HG03457 (cell line): ENCODE measurements around the gene FBXO2.

ENCODE experiments used
- ATAC-seq: cut with Tn5 transposase; IDR thresholded peaks from one replicate; pipeline ENCODE4 v1.9.1; 2021; ENCODE audit warnings: moderate number of reproducible peaks; ENCODE audit not compliant: unreplicated experiment

Gene FBXO2, protein sequence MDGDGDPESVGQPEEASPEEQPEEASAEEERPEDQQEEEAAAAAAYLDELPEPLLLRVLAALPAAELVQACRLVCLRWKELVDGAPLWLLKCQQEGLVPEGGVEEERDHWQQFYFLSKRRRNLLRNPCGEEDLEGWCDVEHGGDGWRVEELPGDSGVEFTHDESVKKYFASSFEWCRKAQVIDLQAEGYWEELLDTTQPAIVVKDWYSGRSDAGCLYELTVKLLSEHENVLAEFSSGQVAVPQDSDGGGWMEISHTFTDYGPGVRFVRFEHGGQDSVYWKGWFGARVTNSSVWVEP

DNA sequence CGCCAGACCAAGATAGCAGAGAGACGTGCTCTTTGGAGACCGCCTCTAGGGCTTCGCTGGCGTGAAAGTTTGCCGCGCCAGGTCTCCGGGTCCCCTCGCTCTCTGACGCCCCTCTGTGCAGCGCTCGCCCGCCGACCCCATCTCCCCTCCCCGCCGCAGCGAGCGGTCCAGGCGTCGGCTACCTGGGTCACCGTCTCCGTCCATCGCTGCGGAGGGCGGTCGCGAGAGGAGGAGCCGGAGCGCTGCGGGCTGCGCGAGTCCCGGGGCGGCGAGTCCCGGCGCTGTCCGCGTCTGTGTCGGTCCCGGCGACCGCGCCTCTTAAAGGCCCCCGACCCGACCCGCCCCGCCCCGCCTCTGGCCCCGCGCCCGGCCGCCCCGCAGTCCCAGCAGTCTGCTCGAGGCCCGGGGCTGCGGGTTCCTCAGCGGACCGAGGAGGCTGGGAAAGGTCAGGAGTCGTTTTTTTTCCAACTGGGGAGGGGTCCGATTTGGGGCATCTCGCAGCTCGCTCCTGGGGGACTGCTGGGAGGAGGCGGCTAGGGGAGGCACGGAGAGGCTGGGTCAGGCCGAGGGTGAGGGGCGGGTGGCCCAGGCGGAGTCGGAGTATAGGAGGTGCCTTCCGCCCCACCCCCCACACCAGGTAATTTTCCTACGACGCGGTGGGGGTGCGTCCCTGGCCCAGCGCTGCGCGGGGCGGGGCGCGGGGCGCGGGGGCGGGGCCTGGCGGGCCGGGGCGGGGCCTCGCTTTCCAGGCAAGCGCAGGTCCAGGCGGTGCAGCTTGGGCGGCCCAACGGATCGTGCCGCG lies at the start of gene FBXO2, which contains the start of gene FBXO44:
Gene FBXO2, minus strand, starts transcription at position 293 of the 802 bp plus-strand sequence. Its CDS starts 89 bp downstream, at position 204.
Gene FBXO44, plus strand, starts transcription at position 741 of the 802 bp plus-strand sequence. CDS start 959 bp downstream, outside the sequence.
- ATAC-seq, result no peak

DNA sequence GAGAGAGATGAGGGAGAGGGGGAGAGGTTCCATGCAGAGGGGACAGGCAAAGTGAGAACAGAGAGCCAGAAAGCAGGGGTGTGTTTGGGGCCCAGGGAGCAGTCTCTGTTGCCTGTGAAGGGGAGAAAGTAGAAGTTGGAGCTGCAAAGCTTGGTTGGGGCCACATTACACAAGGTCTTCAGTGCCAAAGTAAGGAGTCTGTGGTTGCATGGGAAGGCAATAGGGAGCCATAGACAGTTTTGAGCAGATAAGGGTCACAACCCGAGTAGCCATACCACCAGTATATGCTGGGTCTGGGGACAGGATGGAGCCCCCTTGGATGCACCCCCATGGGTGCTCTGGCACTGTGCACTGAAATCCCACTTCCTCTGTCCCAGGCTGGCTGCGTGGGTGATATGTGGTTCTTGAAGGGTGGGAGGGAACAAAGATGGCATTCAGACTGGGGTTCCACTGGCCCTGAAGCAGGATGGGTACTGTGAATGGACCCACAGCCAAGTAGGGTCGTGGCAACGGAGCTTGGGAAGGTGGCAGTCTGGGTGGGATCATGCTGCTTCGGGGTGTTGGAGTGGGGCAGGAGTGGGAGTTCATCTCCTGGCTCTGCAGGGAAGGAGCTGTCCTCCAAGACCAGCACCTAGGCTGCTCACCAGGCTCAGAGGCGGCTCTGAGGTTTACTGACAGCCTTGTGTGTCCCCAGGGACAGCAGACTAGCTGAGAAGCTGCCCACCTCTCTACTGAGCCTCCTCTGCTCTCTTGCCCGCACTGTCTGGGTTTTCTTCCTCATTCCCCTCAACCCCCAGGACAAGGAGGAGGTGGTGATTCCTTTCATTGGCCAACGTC lies 49.3 kb upstream of the FBXO2 start:
- no peak for ATAC-seq

DNA sequence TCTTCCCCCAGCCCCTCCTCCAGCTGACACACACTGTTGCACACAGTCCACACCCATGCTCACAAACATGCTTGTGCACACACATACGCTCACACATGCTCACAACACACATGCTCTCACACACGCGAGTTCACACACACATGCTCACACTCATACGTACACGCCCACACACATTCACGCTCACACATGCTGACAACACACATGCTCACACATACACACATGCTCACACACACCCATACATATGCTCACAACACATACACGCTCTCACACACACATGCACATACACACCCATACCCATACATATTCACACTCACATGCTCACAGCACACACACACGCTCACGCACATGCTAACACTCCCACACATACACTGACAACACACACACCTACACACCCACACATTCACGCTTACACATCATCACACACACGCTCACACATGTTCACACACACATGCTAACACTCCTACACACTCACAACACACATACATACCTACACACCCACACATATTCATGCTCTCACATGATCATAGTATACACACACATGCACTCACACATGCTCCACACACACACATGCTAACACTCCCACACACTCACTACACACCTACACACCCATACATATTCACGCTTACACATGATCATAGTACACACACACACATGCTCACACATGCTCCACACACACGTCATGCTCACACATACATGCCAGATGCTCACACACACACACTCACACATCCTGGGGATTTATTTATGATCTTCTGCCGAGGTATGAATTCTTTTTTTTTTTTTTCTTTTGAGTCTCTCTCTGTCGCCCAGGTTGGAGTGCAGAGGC lies 48.0 kb upstream of the FBXO2 start:
- no peak for ATAC-seq

DNA sequence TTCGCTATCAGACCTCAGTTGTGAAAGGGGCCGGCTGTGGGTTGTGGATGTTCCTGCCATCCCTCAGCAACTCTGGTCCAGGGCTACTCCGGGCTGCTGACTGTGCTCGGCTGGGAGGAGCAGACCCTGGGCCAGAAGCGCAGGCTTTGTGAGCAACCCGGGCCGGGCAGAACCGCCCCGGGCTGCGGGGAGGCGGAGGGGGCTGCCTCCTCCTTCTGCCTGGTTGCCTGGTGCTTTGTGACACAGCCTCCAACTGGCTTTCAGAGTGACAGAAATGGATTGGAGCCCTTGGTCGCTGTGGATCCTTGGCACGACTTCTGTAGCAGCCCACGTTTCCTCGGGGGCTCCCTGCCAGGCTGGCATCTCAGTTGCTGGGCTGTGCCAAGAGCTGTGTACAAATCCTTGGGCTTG lies 47.3 kb upstream of the FBXO2 start:
- no peak for ATAC-seq

DNA sequence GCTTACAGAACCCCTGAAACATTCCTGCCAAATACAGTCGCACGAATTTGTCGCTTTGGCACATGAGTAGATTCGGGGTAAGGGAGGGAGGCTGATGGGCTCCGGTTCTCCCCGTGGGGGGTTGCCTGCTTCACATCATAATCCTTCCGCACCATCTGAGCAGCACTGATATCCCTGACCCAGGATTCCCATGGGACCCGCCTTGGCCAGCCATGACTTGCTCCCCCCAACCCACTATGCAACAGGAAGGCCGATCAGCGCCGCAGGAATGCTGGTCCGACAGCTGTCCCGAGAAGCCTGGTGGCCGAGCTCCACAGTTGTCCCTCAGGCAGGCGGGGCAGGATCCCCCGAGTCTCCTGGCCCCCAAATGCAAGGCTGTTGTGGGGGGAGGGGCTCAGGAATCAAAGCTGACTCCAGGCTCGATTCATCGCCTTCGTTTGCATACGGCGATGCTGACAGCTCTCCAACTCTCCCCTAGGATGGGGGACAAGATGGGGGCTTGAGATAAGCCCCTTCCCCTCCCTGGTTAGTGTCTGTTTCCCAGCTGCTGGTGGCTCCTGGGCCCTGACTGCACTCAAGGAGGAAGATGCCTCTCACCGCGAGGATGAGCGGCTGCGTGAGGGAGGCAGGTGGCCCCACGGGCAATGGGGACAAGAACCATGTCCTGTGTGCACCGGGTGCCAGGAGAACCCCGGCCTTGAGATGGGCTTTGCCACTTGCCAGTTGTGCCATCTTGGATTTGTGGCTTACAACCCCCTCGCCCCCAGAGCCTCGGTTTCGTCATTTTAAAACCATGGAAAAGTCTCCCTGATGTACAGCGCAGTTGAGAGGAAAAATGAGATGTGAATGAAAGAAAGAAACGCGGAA lies 46.6 kb upstream of the FBXO2 start:
- ATAC-seq, result no peak

DNA sequence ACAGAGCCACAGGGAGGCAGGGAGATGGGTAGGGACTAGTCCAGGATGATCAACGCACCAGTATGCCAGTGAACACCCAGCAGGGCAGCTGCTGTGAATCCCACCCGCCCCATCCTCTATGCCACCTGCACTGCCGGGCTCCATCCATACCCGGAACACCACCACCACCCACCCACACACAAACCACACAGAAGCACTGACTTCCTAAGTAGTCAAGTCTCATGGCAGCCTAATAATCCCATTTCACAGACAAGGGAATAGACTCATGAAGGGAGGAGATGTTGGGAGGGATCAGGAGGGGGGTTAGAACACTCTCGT lies 43.6 kb upstream of the FBXO2 start:
- no peak for ATAC-seq

DNA sequence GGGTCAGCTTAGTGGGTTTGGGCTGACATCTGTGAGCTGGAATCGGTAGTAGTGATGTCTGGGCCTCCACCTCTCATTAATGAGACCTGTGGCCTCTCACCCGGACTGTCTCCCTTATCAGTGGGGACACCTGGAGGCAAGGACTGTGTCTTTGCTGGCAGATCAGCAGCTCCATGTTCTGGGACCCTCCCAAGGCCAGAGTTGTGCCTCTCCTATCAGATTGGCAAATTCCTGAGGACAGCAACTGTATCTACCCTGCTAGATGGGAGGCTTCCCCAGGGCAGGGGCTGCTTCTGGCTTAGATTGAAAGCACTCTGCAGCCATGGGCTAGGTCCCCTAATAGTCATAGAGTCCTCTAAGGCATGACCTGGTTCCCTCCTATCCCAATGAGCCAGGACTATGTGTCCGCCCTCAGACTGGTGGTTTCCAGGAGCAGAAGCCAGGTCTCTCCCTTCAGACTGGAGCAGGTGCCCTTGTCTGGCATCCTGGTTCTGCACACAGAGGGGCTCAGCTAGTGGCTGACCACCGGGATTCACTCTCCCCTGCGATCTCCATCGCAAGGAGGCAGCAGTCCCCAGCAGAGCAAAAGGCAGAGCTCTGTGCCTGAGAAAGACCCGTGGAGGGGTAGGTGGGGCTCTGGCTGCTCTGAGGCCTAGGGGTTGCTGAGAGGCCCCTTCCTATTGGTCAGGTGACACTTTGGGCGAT lies 43.1 kb upstream of the FBXO2 start:
- ATAC-seq, result no peak

DNA sequence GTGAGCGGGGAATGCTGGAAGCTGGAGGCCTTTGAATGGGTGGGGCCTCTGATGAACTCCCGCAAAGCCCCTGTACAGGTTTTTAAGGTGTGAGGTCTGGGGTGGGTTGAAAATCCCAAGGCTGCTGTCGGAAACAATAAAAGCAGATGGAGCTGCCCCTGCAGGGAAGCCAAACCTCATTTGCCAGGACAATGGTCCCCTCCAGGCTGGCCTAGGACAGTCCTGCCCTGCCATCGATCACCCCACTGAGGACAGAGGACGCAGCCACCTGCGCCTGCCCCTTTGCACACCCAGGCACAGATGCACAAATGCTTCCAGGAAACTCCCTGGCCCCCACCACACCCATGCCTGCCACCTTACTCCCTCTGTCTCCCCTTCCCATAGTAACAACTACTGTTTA lies 41.6 kb upstream of the FBXO2 start:
- ATAC-seq, result no peak

DNA sequence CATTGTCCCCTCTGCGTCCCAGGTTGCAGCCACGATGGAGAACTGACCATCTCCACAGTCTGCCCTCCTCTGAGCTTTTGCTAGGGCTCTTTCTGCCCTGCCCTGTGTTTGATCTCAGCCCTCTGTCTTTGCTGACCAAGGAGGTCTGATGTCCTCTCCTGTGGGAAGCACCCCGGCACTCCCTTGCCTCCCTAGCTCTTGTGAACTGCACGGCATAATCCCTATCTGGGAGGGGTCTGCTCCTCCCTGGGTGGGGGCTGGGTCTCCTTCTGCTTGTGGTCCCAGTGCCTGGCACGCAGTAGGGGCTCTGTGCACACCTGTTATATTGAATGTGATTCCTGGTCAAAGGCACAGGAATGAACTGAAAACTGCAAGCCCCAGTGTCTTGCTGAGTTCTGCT lies 39.7 kb upstream of the FBXO2 start:
- ATAC-seq, result no peak

DNA sequence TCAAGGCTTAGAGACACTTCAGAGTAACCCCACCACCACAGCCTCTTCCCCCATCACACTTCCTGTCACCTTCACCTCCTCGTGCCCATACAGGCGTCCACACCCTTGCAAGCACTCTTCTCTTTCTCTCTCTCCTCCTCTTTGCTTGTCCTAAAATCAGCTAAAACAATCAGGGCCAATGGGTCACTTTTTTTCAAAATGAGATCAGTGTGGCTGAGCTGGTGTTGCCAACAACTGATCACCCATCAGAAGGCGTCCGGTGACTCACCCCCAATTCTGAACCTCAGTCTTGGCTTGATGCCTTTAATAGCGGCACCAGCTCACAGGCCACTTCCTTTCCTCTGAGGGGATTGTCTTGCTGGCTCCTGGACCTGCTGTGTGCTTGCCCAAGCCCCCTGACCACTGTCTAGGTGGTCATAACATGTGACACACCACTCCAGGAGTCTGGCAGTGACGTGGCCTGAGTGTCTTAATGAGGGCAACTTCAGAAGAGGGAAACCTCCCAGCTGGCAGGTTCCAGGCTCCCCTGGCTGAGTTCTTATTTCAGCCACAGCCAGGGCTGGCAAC lies 38.9 kb upstream of the FBXO2 start:
- no peak for ATAC-seq

DNA sequence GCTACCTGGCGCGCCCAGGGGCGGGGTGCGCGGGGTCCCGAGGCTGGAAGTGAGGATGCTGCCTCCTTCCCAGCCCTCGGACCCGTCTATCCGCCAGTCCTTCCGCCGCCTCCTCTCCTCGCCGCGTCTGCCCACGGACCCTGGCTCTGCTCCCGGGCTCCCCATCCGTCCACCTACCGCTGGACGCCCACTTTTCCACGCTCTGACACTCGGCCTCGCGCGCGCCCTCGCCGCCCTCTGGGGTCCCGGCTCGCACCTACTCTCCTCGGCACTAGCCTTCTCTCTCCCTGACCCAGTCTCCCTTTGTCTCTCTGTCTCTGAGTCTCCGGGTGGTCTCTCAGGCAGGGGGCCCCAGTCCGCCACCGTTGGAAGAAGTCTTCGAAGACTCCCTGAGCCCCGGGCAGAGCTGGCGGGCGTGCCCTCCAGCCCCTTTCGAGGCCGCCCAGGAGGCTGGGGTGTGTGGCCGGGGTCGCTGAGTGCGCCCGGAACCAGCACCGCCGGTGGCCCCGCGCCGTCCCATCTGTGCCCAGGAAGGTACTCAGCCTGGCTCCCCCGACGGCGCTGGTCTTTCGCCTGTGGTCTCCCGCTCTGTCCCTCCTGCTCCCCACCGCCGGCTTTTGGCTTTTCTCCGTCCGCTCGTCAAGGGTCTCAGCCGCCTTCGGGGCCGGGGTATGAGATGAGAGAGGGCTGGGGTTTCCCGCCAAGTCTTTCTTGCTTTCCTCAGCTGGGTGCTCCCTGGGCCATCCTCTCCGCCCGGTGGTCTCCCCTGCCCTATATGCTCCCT lies 37.9 kb upstream of the FBXO2 start:
- no peak for ATAC-seq

DNA sequence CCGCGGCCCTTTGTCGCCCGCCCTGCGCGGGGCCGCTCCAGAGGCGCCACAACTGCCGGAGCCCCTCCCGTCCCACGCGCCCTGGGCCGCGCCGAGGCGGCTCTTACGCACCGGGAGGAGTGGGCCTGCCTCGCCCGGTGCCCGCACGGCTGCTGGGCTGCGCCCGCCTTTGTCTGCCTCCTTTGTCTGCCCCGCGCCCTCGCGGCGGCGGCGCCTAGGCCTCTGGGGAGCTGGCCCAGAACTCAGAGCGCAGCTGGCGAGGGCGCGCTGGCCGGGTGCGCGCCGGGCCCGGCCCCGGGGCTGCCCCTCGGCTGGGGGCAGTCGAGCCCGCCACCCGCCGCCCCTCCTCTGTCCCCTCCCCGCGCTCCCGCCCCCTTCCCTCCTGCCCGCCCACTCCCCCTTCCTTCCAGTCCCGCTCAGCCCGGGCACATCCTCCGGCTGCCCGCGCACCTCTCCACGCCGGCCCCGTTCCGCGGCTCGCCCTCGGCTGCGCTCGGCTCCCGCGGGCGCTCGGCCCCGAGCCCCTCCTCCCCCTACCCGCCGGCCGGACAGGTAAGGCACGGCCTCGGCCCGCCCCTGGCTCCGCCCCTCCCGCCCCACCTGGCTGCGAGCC lies 37.2 kb upstream of the FBXO2 start, which contains the start of gene DRAXIN:
Gene DRAXIN, plus strand, starts transcription at position 409 of the 613 bp plus-strand sequence. CDS start 14,549 bp downstream, outside the sequence.
- ATAC-seq, result no peak

DNA sequence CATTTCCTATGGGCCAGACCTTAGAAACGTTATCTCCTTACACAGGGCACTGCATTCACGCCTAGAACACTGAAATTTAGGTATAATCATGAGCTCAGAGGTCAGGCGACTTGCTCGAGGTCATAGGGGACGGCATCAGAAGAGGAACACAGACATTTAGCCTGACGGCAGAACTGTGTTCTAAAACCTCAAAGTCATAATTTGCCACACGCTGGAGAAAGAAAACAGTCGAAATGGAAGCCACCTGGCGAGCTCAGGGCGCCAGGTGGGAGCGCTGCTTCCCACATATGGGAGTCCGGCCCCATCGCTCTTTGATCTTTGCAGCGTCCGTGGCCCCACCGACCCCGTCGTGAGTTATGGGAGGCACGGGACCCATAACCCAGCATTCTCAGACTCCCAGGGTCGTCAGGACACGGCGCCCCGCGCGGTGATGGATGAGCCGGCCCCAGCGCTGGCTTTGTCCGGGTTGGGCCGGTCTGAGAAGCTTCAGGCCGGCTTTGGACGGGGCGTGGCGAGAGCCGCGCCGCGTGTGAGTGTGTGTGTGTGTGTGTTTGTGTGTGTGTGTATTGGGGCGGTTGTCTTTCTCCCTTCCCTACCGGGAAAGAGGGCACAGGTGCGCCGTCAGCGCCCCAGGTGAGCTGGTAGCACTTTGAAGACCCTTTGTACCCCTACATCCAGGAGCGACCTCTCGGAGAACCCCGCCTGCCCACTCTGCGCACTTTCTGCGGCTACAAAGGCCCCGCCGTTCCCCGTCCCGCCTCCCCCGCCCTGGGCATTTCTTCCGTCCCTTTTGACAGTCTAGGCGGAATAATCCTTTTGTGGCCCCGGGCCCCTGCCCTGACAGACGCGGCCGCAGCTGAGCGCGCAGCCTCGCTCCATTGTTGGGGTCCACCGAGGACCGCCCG lies 36.4 kb upstream of the FBXO2 start:
- no peak for ATAC-seq

DNA sequence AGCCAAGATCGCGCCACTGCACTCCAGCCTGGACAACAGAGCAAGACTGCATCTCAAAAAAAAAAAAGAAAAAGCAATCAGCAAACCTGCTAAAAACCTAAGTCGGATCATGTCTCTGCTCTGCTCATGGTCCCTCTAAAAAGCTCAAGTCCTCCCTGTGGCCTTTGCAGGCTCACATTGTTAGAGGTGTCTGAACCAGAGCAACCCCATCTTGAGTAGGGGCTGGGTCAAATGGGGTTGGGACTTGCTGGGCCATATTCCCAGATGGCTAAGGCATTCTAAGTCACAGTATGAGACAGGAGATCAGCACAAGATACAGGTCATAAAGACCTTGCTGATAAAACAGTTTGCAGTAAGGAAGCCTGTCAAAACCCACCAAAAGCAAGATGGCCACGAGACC lies 34.3 kb upstream of the FBXO2 start:
- ATAC-seq, result no peak

DNA sequence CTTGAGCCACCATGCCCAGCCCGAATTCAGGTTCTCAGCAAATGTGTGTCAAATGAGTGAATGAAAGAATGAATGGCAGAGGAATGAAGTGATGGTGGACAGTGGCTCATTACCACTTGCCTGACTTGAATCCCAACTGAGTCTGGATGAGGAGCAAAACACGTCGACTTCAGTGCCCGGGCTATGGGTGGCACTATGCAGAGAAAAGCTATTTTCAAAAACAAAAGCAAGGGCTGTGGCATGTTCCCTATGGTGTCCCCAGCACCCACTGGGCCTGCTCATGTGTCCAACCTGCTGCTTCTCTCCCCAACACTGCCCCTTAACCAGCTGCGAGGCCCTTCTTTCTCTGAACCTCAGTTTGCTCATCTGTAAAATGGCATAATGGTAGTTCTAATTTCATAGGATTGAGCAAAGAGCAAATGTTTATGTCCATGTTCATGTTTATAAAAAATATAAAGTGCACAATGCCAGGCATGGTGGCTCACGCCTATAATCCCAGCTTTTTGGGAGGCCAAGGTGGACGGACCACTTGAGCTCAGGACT lies 31.1 kb upstream of the FBXO2 start:
- no peak for ATAC-seq

DNA sequence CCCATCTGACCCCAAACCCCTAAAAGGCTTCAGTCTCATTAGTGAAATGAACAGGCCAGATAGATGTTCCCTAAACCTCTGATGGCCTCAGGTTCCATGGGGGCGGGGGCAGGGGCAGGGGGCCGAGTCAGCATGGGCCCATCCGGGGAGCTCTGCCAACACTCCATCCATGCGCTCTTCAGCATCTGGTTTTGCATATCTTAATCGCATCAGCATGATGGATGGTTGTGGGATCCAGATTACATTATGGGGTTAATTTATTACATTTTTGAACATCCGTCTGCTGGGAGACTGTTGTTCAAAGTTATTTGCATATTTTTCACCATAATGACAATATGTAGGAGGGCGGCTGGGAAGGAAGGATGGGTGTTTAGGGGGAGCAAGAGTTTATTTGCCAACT lies 29.8 kb upstream of the FBXO2 start:
- ATAC-seq, result no peak
